WI38 (cell line): ENCODE results near the gene RNF150.

Experiments used
- H3K4me3 ChIP-seq: 2 replicates; pipeline ENCODE4 v1.5.1; 2011; ENCODE audit warnings: low read depth, mild to moderate bottlenecking, control low read depth, low read length
- TF ChIP-seq, protein P1 (sequence below): IDR thresholded peaks from 2 replicates; pipeline ENCODE4 v1.5.1; 2012; ENCODE audit warnings: low read depth, mild to moderate bottlenecking, control low read depth, low read length

Gene RNF150

DNA sequence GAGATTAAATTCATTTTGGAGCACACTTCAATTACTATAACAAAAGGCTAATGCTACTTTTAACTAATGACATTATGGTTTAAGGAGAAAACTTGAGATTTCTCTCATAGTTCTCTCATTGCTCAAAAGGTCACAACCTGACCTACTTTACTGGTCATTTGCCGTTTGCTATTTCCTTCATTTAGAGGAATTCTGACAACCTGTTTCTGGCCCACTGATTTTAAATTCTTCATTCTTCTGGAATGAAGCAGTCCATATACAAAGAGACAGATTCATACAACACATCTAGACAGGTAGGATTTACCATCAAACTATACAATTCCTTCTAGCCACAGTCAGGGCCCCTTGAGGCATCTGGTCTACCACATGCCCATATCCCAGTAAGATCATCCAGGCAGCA is 14.2 kb downstream of the RNF150 start:
- TF ChIP-seq, protein P1, sequence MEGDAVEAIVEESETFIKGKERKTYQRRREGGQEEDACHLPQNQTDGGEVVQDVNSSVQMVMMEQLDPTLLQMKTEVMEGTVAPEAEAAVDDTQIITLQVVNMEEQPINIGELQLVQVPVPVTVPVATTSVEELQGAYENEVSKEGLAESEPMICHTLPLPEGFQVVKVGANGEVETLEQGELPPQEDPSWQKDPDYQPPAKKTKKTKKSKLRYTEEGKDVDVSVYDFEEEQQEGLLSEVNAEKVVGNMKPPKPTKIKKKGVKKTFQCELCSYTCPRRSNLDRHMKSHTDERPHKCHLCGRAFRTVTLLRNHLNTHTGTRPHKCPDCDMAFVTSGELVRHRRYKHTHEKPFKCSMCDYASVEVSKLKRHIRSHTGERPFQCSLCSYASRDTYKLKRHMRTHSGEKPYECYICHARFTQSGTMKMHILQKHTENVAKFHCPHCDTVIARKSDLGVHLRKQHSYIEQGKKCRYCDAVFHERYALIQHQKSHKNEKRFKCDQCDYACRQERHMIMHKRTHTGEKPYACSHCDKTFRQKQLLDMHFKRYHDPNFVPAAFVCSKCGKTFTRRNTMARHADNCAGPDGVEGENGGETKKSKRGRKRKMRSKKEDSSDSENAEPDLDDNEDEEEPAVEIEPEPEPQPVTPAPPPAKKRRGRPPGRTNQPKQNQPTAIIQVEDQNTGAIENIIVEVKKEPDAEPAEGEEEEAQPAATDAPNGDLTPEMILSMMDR: no peak

DNA sequence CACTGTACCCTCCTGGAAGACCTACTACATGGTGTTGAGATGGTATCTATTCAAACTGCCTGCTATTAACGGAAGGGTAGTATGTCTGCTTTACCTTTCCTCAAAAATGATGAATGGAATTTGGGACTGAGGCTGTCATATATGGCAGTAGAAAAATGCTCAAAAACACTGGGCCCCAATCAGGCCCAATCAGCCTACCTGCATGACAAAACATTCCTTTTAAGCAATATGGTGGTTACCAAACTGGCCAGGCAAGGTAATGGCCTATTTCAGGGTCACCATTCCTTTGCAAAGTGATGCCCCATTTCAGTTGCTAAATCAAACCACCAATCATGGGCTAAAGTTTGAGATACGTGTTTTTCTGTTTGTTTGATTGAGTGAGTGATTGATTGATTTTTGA is 14.9 kb downstream of the RNF150 start:
- TF ChIP-seq, protein P1: no peak
- H3K4me3 ChIP-seq: no peak overlapping the region

More for the DNA sequence above, 14.2 kb downstream of the RNF150 start:
- no peak overlapping the region for H3K4me3 ChIP-seq

DNA sequence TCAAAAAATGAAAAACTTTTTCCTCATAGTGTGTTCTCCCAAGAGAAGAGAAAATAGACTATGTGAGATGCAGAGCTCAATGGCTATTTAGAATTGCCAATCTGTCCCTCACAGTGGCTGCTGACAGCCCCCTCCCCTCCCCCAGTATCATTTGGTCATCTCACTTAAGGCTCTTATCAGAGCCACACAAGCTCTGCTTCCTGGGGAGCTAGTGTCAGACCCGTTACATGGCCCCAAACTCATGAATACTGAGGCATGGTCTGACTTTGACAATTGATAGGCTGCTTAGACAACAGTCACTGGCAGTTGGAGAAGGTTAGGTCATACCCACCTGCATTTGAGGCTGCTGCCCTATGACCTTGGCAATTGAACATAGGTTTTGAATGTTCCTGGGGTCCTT is 15.3 kb downstream of the RNF150 start:
- TF ChIP-seq, protein P1: no peak
- H3K4me3 ChIP-seq: no peak overlapping the region

DNA sequence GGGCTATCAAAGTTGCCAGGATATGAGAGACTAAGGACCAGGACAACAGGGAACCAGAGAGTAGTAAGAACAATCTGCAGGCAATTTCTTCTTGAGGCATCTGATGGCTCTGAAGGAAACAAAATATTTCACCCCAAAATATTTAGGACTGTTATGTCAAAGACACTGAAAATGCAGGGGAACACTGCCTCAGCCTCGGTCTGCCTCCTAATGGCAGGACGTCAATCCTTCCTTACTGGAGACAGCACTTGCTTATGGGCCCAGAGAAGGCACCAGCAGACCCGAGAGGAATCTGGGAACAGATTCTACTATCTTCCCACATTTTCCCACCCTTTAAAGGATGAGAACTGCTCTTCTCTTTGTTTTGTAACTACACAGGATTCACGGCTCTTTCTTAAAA is 23.3 kb downstream of the RNF150 start:
- H3K4me3 ChIP-seq: no peak overlapping the region
- TF ChIP-seq, protein P1: no peak

DNA sequence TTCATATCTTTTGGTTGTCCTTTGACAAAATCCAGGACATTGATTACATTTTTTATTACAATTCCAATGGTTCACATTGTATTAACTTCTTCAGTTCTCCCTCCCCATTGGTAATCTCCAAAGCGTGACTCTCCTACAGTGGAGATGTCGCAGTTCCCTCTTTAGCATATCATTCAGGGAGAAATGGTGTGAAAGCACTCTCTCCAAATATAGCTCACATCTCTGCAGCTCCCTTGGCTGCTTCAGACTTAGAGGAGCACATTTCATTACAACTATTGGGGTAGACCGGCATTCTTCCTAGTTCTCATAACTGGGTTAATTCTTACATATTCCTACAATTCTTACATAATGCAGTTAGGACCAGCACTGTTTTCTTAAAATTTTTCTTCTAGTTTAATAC is 25.3 kb downstream of the RNF150 start:
- TF ChIP-seq, protein P1: no peak

DNA sequence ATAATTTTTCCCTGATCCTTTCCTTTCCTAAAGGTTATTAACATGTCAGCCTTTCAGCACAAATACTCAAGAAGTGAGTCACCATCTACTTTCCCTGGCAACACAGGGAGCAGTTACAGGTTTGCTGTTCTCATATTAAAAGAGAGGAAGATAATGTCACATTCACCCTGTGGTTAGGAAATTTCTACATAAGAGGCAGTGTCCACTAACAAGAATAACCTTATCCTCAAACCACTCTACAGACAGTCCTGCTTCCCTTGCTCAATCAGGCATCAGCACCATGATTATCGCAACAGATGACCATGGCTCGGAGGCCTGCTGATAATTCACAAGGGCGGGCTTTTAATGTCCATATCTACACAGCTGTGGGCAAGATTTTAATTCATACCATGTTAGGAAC is 30.9 kb downstream of the RNF150 start:
- no peak overlapping the region for H3K4me3 ChIP-seq
- TF ChIP-seq, protein P1: no peak

More for the DNA sequence above, 25.3 kb downstream of the RNF150 start:
- no peak overlapping the region for H3K4me3 ChIP-seq

DNA sequence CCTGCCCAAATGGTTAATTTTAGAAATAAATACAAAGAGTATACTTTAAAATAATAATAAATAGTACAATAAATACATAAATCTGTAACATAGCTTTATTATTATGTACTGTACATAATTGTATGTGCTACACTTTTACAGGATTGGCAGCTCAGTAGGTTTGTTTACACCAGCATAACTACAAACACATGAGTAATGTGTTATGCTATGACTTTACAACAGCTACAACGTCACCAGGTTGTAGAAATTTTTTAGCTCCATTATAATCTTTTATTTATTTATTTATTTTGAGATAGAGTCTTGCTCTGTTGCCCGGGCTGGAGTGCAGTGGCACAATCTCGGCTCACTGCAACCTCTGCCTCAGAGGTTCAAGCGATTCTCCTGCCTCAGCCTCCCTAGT is 31.8 kb downstream of the RNF150 start:
- TF ChIP-seq, protein P1: no peak

More for the DNA sequence above, 31.8 kb downstream of the RNF150 start:
- H3K4me3 ChIP-seq: no peak overlapping the region
